Fibroblast of villous mesenchyme (primary cell): Measurements from ENCODE around the gene MAPK14. TPM values are rescaled to one million over a fixed set of nuclear protein-coding genes. Genes with fewer than 3 reads are reported as not detected.
A peak's percentile ranks its signal among the peaks of the same experiment; 100 is the strongest.

Experiments
- DNase-seq: peaks from one replicate; pipeline ENCODE4 v3.0.0-alpha.2; 2010; ENCODE audit warnings: low read depth
- H3K4me3 ChIP-seq: 2 replicates; pipeline ENCODE4 v1.5.1; 2011; ENCODE audit warnings: low read depth, mild to moderate bottlenecking, low read length
- CTCF ChIP-seq: IDR thresholded peaks from 2 replicates; pipeline ENCODE4 v1.5.1; 2012; ENCODE audit warnings: low read depth, mild to moderate bottlenecking, low read length; ENCODE audit not compliant: insufficient read depth
- total RNA-seq: library from RNA; depleted of rRNA; stranded (reverse); fragments of >200 nt; gene quantifications from 2 replicates; pipeline ENCODE4 v1.2.3, GENCODE V29; 2012

The MAPK14 gene
- total RNA-seq, 1 donor, result 86.8 TPM

GRCh38 chr6:36136034-36136433, 108.4 kb downstream of the MAPK14 start:
- DNase-seq, result no peak
- no peak for TF ChIP-seq CTCF
- H3K4me3 ChIP-seq, result no peak overlapping the region

GRCh38 chr6:36136551-36136950, 108.9 kb downstream of the MAPK14 start:
- no peak for DNase-seq
- H3K4me3 ChIP-seq, result no peak overlapping the region
- TF ChIP-seq CTCF, result no peak

DNA sequence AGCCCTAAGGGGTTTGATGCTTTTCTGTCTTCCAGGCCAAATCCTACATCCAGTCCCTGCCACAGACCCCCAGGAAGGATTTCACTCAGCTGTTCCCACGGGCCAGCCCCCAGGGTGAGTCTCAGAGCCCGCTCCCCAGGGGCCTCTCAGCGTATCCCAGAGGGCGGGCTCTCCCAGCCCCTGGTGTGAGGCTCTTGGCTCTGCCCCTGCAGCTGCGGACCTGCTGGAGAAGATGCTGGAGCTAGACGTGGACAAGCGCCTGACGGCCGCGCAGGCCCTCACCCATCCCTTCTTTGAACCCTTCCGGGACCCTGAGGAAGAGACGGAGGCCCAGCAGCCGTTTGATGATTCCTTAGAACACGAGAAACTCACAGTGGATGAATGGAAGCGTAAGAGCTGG, 111.1 kb downstream of the MAPK14 start:
- DNase-seq, result no peak
- TF ChIP-seq CTCF, result no peak
- H3K4me3 ChIP-seq, result no peak overlapping the region

- no peak for DNase-seq
Observed at GRCh38 chr6:36139431-36139830, 111.8 kb downstream of the MAPK14 start.

GRCh38 chr6:36139991-36140710, 112.5 kb downstream of the MAPK14 start:
- no peak overlapping the region for H3K4me3 ChIP-seq
- no peak for TF ChIP-seq CTCF
- no peak for DNase-seq

More at GRCh38 chr6:36139431-36139830, 111.8 kb downstream of the MAPK14 start:
- TF ChIP-seq CTCF, result peak; percentile 22
- no peak overlapping the region for H3K4me3 ChIP-seq

DNA sequence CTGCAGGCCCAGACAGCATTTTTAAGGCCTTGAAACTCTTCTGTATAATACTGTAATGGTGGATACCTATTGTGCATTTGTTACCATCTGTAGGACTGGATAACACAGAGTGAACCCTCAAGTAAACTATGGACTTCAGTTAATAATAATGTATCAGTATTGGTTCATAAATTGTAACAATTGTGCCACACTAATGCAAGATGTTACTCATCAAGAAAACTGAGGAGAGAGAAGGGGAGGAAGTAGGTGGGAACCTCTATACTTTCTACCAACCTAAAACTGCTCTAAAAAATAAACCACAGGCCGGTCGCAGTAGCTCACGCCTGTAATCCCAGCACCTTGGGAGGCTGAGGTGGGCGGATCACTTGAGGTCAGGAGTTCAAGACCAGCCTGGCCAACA, 113.5 kb downstream of the MAPK14 start:
- no peak for TF ChIP-seq CTCF
- no peak for DNase-seq

GRCh38 chr6:36141961-36142360, 114.4 kb downstream of the MAPK14 start:
- no peak for TF ChIP-seq CTCF
- no peak for DNase-seq
- H3K4me3 ChIP-seq, result no peak overlapping the region

More for the DNA sequence above, 113.5 kb downstream of the MAPK14 start:
- H3K4me3 ChIP-seq, result no peak overlapping the region
